Measurements from ENCODE around the gene SLC5A10. TPM values are rescaled to one million over a fixed set of nuclear protein-coding genes. Genes with fewer than 3 reads are reported as not detected.

SLC5A10 gene
- total RNA-seq, 6 donors from 2014 or later, result not detected

GRCh38 chr17:18950346-18950745, 1.6 kb upstream of the SLC5A10 start:
- DNase-seq, result no peak
- no peak for ATAC-seq (ENCODE audit: low FRiP score in 2 of 2)
- H3K4me1 ChIP-seq, result no peaks in the 10 kb centered on the region
- WGBS, 2 donors, result 65 to 78% methylated on average over 4 of the region's 4 CpGs
- H3K27me3 ChIP-seq, result no peaks in the 10 kb centered on the region
- H3K36me3 ChIP-seq, result no peaks in the 10 kb centered on the region
- no peaks in the 10 kb centered on the region for H3K9me3 ChIP-seq
- H3K4me3 ChIP-seq, result no peak overlapping the region
- TF ChIP-seq EP300 (IDR thresholded peaks at IDR 0.05) (no peak), POLR2A (IDR thresholded peaks at IDR 0.05) (no peak), POLR2AphosphoS5 (IDR thresholded peaks at IDR 0.05) (no peak), CTCF (IDR thresholded peaks at IDR 0.05) (no peak)
- no peak overlapping the region for H3K27ac ChIP-seq

- no peak for TF ChIP-seq POLR2A (IDR thresholded peaks at IDR 0.05)
- no peak for TF ChIP-seq POLR2AphosphoS5 (IDR thresholded peaks at IDR 0.05)
- no peak for TF ChIP-seq EP300 (IDR thresholded peaks at IDR 0.05)
- TF ChIP-seq CTCF (IDR thresholded peaks at IDR 0.05), result no peak
- Histone ChIP-seq H3K4me1 (no peaks in the 10 kb centered on the region), H3K36me3 (no peaks in the 10 kb centered on the region), H3K4me3 (no peak overlapping the region), H3K27me3 (no peaks in the 10 kb centered on the region), H3K9me3 (no peaks in the 10 kb centered on the region), H3K27ac (no peak overlapping the region)
- DNase-seq (peak in 1 of 2 donors; percentile 44), ATAC-seq (ENCODE audit: low FRiP score in 2 of 2) (no peak)
- 80 to 81% methylated on average over 31 to 34 of the region's 34 CpGs for WGBS, 2 donors
Observed at GRCh38 chr17:18950944-18951905, 740 bp upstream of the SLC5A10 start.

GRCh38 chr17:18953231-18953728, 1.3 kb downstream of the SLC5A10 start:
- no peaks in the 10 kb centered on the region for H3K4me1 ChIP-seq
- no peaks in the 10 kb centered on the region for H3K9me3 ChIP-seq
- H3K36me3 ChIP-seq, result no peaks in the 10 kb centered on the region
- 92 to 96% methylated on average over 14 of the region's 14 CpGs for WGBS, 2 donors
- DNase-seq (no peak), ATAC-seq (ENCODE audit: low FRiP score in 2 of 2) (no peak)
- TF ChIP-seq CTCF (IDR thresholded peaks at IDR 0.05) (no peak), POLR2AphosphoS5 (IDR thresholded peaks at IDR 0.05) (no peak), EP300 (IDR thresholded peaks at IDR 0.05) (no peak), POLR2A (IDR thresholded peaks at IDR 0.05) (no peak)
- H3K4me3 ChIP-seq, result no peak overlapping the region
- H3K27me3 ChIP-seq, result no peaks in the 10 kb centered on the region
- no peak overlapping the region for H3K27ac ChIP-seq

GRCh38 chr17:18954321-18954720, 2.4 kb downstream of the SLC5A10 start:
- H3K4me1 ChIP-seq, result no peaks in the 10 kb centered on the region
- H3K4me3 ChIP-seq, result no peak overlapping the region
- ATAC-seq (ENCODE audit: low FRiP score in 2 of 2), result no peak
- WGBS, 2 donors, result 89 to 100% methylated on average over 3 of the region's 3 CpGs
- no peaks in the 10 kb centered on the region for H3K9me3 ChIP-seq
- H3K27me3 ChIP-seq, result no peaks in the 10 kb centered on the region
- no peak overlapping the region for H3K27ac ChIP-seq
- DNase-seq, result no peak
- TF ChIP-seq POLR2A (IDR thresholded peaks at IDR 0.05), result no peak
- TF ChIP-seq CTCF (IDR thresholded peaks at IDR 0.05), result no peak
- no peak for TF ChIP-seq EP300 (IDR thresholded peaks at IDR 0.05)
- no peak for TF ChIP-seq POLR2AphosphoS5 (IDR thresholded peaks at IDR 0.05)
- no peaks in the 10 kb centered on the region for H3K36me3 ChIP-seq
